Measurements from ENCODE around the gene THSD7A. TPM values are rescaled to one million over a fixed set of nuclear protein-coding genes. Genes with fewer than 3 reads are reported as not detected.

THSD7A gene
- total RNA-seq, 1 donor from 2014 or later = 8.0 TPM

DNA sequence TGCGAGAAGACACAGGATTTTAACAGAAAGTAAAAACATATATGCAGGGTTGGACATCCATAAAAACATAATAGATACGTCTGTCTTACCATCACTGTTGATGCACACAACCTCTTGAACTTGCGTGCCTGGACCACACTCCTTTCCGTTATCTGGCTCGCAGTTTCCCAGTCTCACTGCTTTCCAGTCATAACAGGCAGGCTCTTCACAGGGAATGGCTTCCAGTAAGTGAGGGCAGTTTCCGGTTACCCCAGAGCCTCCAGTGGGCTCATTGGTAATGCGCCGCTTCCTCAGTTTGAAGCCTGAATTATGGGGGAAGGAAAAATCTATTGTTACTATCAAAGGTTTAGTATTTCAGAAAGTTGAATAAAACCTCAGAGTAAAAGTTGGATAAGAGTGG lies 290.7 kb downstream of the THSD7A start:
- no peaks in the 10 kb centered on the region for H3K9me3 ChIP-seq
- DNase-seq = no peak
- no peak for ATAC-seq
- no peak for TF ChIP-seq CTCF (IDR thresholded peaks at IDR 0.05)
- H3K27me3 ChIP-seq = no peaks in the 10 kb centered on the region
- intact Hi-C loops (cut with DNase I) = no loop called here
- H3K27ac ChIP-seq = no peak overlapping the region
- H3K4me1 ChIP-seq = no peaks in the 10 kb centered on the region
- H3K4me3 ChIP-seq = no peak overlapping the region
- H3K36me3 ChIP-seq = no peaks in the 10 kb centered on the region

DNA sequence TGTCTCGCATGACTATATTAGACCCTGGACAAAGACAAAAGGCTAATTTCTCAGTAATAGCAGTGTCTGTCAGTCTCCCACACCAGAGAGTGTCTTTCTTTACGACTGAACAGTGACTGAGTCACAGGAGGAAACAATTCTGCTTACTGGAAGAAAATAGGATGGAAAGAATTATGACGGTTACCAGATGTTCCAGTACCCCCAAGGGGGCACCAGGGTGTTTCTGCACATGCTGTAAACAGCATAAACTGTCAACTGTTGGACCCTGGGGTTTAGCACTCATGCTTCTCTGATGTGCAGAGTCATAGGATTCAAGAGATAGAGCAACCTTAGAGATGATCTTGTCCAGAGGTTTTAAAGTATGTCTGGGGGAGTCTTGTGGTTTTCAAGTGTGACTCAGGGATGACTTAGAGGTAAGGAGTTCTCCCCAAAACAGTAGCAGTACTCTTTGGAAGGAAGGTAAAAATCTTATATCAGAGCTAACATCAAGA lies 291.7 kb downstream of the THSD7A start:
- Histone ChIP-seq H3K4me3 (no peak overlapping the region), H3K36me3 (no peaks in the 10 kb centered on the region), H3K27ac (no peak overlapping the region), H3K27me3 (no peaks in the 10 kb centered on the region), H3K9me3 (no peaks in the 10 kb centered on the region), H3K4me1 (no peaks in the 10 kb centered on the region)
- no peak for DNase-seq
- ATAC-seq = no peak
- no peak for TF ChIP-seq CTCF (IDR thresholded peaks at IDR 0.05)
- intact Hi-C loops (cut with DNase I) = no loop called here

GRCh38 chr7:11539853-11540252 lies 292.1 kb downstream of the THSD7A start:
- DNase-seq = no peak
- TF ChIP-seq CTCF (IDR thresholded peaks at IDR 0.05) = no peak
- intact Hi-C loops (cut with DNase I) = no loop called here
- Histone ChIP-seq H3K4me3 (no peak overlapping the region), H3K27me3 (no peaks in the 10 kb centered on the region), H3K27ac (no peak overlapping the region), H3K4me1 (no peaks in the 10 kb centered on the region), H3K9me3 (no peaks in the 10 kb centered on the region), H3K36me3 (no peaks in the 10 kb centered on the region)
- peak; percentile 34 for ATAC-seq

GRCh38 chr7:11538751-11539299 lies 293.2 kb downstream of the THSD7A start:
- ATAC-seq (no peak), DNase-seq (no peak)
- intact Hi-C loops (cut with DNase I) = no loop called here
- H3K4me1 ChIP-seq = no peaks in the 10 kb centered on the region
- no peak overlapping the region for H3K4me3 ChIP-seq
- no peaks in the 10 kb centered on the region for H3K36me3 ChIP-seq
- H3K27me3 ChIP-seq = no peaks in the 10 kb centered on the region
- no peak for TF ChIP-seq CTCF (IDR thresholded peaks at IDR 0.05)
- no peaks in the 10 kb centered on the region for H3K9me3 ChIP-seq
- no peak overlapping the region for H3K27ac ChIP-seq

DNA sequence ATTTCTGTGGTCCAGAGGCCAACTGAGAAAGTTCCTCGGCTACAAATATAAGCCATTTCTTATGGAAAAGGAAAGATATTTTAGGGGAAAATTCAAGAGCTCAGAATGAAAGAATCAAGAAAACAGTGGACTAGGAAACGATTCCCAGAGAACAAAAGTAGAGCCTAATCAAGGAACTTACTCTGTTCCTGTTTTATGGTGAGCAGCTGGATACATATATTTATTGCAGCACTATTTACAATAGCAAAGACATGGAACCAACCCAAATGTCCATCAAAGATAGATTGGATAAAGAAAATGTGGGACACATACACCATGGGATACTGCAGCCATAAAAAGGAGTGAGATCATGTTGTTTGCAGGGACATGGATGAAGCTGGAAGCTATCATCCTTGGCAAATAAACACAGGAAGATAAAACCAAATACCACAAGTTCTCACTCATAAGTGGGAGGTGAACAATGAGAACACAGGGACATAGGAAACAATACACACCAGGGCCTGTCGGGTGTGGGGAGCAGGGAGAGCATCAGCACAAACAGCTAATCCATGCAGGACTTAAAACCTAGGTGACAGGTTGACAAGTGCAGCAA lies 298.7 kb downstream of the THSD7A start:
- Histone ChIP-seq H3K27me3 (no peaks in the 10 kb centered on the region), H3K9me3 (no peaks in the 10 kb centered on the region), H3K4me1 (no peaks in the 10 kb centered on the region), H3K36me3 (no peaks in the 10 kb centered on the region), H3K27ac (no peak overlapping the region), H3K4me3 (no peak overlapping the region)
- ATAC-seq (no peak), DNase-seq (no peak)
- intact Hi-C loops (cut with DNase I) = no loop called here
- no peak for TF ChIP-seq CTCF (IDR thresholded peaks at IDR 0.05)
